ENCODE results near the gene PTH2.
"Not testable (repeated sequence)": the region's sequence is repeated elsewhere in the genome, so short reads cannot be mapped to it uniquely, and the experiment has no call there.

Gene PTH2

GRCh38 chr19:49423071-49423984 is at the start of gene PTH2:
TSS of gene PTH2 (minus strand) at chr19:49423441. CDS start at chr19:49423339, 102 bp downstream.
- no peak for DNase-seq

- no peak for DNase-seq
Observed at GRCh38 chr19:49472936-49473335, 49.7 kb upstream of the PTH2 start.

- DNase-seq: no peak
Observed at GRCh38 chr19:49470615-49470978, 47.4 kb upstream of the PTH2 start.

- DNase-seq: peak; percentile 88 to 94
Observed at GRCh38 chr19:49469828-49470614, 46.8 kb upstream of the PTH2 start.

- DNase-seq: peak; percentile 98
Observed at GRCh38 chr19:49468746-49469447, 45.7 kb upstream of the PTH2 start.

GRCh38 chr19:49468199-49468598 is 45.0 kb upstream of the PTH2 start:
- DNase-seq: no peak

- DNase-seq: no peak
Observed at GRCh38 chr19:49465371-49465770, 42.1 kb upstream of the PTH2 start.

GRCh38 chr19:49463960-49464740 is 40.9 kb upstream of the PTH2 start:
- no peak for DNase-seq

- no peak for DNase-seq
Observed at GRCh38 chr19:49462492-49462891, 39.3 kb upstream of the PTH2 start.

- no peak for DNase-seq
Observed at GRCh38 chr19:49461656-49462055, 38.4 kb upstream of the PTH2 start.

- DNase-seq: not testable (repeated sequence)
Observed at GRCh38 chr19:49461130-49461529, 37.9 kb upstream of the PTH2 start.

GRCh38 chr19:49459388-49459787 is 36.1 kb upstream of the PTH2 start:
- no peak for DNase-seq

GRCh38 chr19:49458567-49458903 is 35.3 kb upstream of the PTH2 start:
- no peak for DNase-seq

GRCh38 chr19:49456326-49456725 is 33.1 kb upstream of the PTH2 start:
- no peak for DNase-seq

GRCh38 chr19:49455773-49456172 is 32.5 kb upstream of the PTH2 start:
- DNase-seq: no peak

- peak; percentile 28 to 49 for DNase-seq
Observed at GRCh38 chr19:49453757-49454240, 30.6 kb upstream of the PTH2 start.

- peak; percentile 98 for DNase-seq
Observed at GRCh38 chr19:49453013-49453756, 29.9 kb upstream of the PTH2 start, which contains the start of gene ALDH16A1. TSS of gene ALDH16A1 (plus strand) at chr19:49453225. CDS start at chr19:49453332, 107 bp downstream.

- peak; percentile 98 for DNase-seq
Observed at GRCh38 chr19:49451430-49452181, 28.4 kb upstream of the PTH2 start, which contains the start of gene PIH1D1. TSS of gene PIH1D1 (minus strand) at chr19:49451814. CDS start at chr19:49451574, 240 bp downstream.

- DNase-seq: no peak
Observed at GRCh38 chr19:49450405-49450804, 27.2 kb upstream of the PTH2 start.

GRCh38 chr19:49448432-49448786 is 25.2 kb upstream of the PTH2 start:
- no peak for DNase-seq

Measured in CD4-positive, alpha-beta T cell treated with Interferon alpha-2 for 1 hour (primary cell).